Bronchial epithelial cell (primary cell): Measurements from ENCODE around the gene OSBP2. TPM values are rescaled to one million over a fixed set of nuclear protein-coding genes. Genes with fewer than 3 reads are reported as not detected.
"Not testable (repeated sequence)": the region's sequence is repeated elsewhere in the genome, so short reads cannot be mapped to it uniquely, and the experiment has no call there.

Experiments
- DNase-seq: peaks from one replicate; pipeline ENCODE4 v3.0.0-alpha.2; 2010; ENCODE audit warnings: low read depth
- FAIRE-seq: peaks from 2 replicates; lab custom pipeline; 2011; peaks lifted over from hg19 to GRCh38; lab: Jason Lieb, UNC
- H3K27me3 ChIP-seq: 2 replicates; pipeline ENCODE4 v1.5.1; 2011; ENCODE audit warnings: low read length; ENCODE audit not compliant: control insufficient read depth, insufficient read depth
- H3K36me3 ChIP-seq: 2 replicates; pipeline ENCODE4 v1.5.1; 2011; ENCODE audit warnings: low read length; ENCODE audit not compliant: control insufficient read depth, insufficient read depth
- H3K4me3 ChIP-seq: 2 replicates; pipeline ENCODE4 v1.5.1; 2011; ENCODE audit warnings: mild to moderate bottlenecking, low read depth, low read length, control low read depth
- total RNA-seq: library from RNA; depleted of rRNA; stranded (reverse); fragments of >200 nt; gene quantifications from 2 replicates; pipeline ENCODE4 v1.2.1, GENCODE V29; 2014
- TF ChIP-seq, protein P1 (sequence below): IDR thresholded peaks from 2 replicates; pipeline ENCODE4 v1.5.1; 2011; ENCODE audit warnings: mild to moderate bottlenecking, moderate library complexity, low read length, control low read depth, inconsistent platforms; ENCODE audit not compliant: insufficient read depth, severe bottlenecking

Gene OSBP2
- total RNA-seq, 1 donor from 2014 or later: 23.4 TPM

DNA sequence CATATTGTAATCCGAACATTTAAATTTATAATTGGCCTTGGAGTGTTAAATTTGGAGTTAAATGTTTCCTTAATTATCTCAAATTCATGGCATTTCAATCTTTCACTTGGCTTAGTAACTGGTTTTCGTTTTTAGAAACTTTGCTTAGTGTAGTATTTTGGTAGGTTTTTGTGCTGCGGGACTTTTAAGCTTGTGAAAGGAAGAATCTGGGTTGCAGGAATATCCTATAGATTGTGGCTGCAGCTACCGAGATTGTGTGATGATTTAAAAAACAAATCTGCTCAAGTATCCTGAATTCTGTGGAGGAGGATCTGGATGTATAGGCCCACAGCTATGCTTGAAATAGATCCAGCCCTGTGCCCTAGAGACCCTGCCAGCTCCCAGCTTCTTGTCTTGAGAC is 27.1 kb downstream of the OSBP2 start:
- Histone ChIP-seq H3K36me3 (no peaks in the 10 kb centered on the region), H3K27me3 (no peaks in the 10 kb centered on the region), H3K4me3 (no peak overlapping the region)
- TF ChIP-seq, protein P1, sequence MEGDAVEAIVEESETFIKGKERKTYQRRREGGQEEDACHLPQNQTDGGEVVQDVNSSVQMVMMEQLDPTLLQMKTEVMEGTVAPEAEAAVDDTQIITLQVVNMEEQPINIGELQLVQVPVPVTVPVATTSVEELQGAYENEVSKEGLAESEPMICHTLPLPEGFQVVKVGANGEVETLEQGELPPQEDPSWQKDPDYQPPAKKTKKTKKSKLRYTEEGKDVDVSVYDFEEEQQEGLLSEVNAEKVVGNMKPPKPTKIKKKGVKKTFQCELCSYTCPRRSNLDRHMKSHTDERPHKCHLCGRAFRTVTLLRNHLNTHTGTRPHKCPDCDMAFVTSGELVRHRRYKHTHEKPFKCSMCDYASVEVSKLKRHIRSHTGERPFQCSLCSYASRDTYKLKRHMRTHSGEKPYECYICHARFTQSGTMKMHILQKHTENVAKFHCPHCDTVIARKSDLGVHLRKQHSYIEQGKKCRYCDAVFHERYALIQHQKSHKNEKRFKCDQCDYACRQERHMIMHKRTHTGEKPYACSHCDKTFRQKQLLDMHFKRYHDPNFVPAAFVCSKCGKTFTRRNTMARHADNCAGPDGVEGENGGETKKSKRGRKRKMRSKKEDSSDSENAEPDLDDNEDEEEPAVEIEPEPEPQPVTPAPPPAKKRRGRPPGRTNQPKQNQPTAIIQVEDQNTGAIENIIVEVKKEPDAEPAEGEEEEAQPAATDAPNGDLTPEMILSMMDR: no peak
- DNase-seq (no peak), FAIRE-seq (no peak)

DNA sequence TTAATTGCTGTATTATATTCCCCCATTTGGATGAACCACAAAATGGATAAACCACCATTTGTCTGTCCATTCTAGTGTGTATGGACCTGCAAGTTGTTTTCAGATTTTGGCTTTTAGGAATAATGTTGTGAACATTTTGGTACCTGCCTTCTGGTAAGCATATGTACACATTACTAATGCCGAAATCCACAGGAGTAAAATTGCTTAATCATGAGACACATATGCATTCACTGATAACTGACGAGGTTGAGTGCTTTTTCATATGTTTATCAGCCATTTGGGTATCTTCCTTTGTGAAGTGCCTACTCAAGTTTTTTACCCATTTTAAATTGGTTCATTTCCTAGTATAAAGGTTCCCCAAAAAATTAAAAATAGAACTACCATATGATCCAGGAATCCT is 34.2 kb downstream of the OSBP2 start:
- no peaks in the 10 kb centered on the region for H3K27me3 ChIP-seq
- no peaks in the 10 kb centered on the region for H3K36me3 ChIP-seq
- TF ChIP-seq, protein P1: no peak
- FAIRE-seq: no peak
- H3K4me3 ChIP-seq: no peak overlapping the region
- no peak for DNase-seq

DNA sequence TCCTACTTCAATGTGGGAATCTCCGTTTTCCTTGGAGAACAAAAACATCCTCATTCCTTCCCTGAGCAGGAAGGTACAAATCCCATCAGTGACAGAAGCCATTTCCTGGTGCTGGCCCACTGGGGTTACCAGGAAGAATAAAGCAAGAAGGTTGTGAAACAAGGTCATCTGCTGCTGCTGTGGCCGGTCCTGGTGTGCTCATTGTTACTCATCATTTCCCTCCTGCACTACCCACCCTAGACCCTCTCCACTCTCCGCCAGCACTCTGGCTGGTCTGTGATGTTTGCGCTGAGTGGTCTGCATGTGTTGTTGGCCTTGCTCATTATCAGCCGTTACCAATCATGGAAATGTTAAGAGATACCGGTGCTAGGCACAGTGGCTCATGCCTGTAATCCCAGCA is 37.0 kb downstream of the OSBP2 start:
- H3K27me3 ChIP-seq: no peaks in the 10 kb centered on the region
- DNase-seq: no peak

DNA sequence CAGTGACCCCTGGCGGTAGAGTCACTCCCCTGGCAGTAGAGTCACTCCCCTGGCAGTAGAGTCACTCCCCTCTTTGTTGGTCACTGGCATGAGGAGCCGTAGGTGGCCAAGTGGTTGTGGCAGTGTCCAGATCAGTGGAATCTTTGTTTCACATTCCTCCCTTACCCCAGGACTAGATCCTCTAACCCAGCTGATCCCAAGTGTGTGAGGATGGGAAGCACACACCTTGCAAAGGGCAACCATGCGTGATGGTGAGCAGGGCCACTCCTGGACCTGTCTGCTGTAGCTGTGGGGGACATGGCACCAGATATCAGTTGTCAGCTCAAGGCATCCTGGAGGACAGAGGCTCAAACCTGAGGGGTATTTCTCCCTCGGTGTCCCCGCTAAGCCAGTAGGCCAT is 37.8 kb downstream of the OSBP2 start:
- Histone ChIP-seq H3K4me3 (no peak overlapping the region), H3K27me3 (no peaks in the 10 kb centered on the region), H3K36me3 (no peaks in the 10 kb centered on the region)
- TF ChIP-seq, protein P1: no peak
- DNase-seq (no peak), FAIRE-seq (peak; percentile 73)

More for the DNA sequence above, 37.0 kb downstream of the OSBP2 start:
- no peak for FAIRE-seq
- no peak overlapping the region for H3K4me3 ChIP-seq
- no peaks in the 10 kb centered on the region for H3K36me3 ChIP-seq
- TF ChIP-seq, protein P1: no peak

DNA sequence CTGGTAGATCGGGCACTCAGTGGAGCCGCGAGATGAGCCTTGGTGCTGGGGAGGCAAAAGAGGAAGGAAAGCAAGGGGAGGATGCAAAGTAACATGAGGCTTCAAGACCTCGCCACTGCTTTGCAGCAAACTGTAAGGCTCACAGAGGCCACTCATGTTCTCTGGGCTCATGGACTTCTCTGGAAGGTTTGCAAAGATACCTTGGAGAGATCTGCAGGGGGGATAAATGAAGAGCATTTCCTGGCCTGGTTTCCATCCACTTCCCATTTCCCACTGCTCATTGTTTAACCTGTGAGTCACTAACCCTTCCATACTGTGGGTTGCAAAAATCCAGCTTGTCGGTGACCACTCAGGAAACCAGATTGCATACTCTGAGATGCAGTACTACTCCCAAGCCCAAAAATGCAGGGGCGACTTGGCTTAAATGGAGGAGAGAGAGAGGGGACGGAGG is 38.5 kb downstream of the OSBP2 start:
- no peaks in the 10 kb centered on the region for H3K27me3 ChIP-seq
- no peaks in the 10 kb centered on the region for H3K36me3 ChIP-seq
- FAIRE-seq: no peak
- DNase-seq: peak; percentile 40
- TF ChIP-seq, protein P1: no peak
- H3K4me3 ChIP-seq: no peak overlapping the region

DNA sequence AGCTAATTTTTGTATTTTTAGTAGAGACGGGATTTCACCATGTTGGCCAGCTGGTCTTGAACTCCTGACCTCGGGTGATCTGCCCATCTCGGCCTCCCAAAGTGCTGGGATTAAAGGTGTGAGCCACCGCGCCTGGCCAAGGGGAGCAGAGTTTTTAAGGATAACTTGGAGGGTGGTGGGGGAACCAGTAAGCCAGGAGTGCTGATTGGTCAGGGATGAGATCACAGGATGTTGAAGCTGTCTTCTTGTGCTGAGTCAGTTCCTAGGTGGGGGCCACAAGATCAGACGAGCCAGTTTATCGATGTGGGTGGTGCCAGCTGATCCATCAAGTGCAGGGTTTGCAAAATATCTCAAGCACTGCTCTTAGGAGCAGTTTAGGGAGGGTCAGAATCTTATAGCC is 45.3 kb downstream of the OSBP2 start:
- not testable (repeated sequence) for H3K4me3 ChIP-seq, H3K27me3 ChIP-seq, DNase-seq, FAIRE-seq, H3K36me3 ChIP-seq

DNA sequence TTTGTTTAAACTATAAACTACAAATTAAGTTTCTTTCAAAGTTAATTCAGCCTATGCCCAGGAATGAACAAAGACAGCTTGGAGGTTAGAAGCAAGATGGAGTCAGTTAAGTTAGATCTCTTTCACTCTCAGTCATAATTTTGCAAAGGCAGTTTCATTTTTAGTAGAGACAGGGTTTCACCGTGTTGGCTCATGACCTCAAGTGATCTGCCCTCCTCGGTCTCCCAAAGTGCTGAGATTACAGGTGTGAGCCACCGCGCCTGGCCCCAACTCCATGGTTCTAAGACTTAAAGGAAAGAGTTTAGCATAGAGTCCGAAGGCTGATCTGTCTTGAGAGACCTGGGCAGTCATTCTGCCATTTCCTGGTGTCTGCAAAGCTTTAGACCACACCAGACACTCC is 45.8 kb downstream of the OSBP2 start:
- not testable (repeated sequence) for H3K4me3 ChIP-seq, H3K27me3 ChIP-seq, DNase-seq, FAIRE-seq, H3K36me3 ChIP-seq
